Measurements from ENCODE around the gene RBMXL3.

RBMXL3 gene
- 0 reads per million in 9 experiments for total RNA-seq

DNA sequence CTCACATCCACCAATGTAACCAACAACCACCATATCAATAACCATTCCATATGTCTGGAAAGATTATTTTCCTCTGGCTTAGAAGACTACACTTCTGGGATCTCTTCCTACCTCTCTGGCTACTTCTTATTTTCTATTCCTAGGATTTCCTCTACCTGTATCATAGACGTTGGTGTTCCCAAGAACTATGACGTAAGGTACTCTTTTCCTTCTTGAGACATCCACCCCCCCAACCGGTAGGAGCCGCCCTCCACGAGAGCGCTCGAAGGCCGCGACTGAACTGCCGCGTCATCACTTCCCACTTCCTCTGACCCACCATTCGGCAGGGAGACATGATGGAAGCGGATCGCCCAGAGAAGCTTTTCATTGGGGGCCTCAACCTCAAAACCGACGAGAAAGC, at the start of gene RBMXL3:
Gene RBMXL3 (plus strand): TSS at position 301 of the 400 bp plus-strand sequence. CDS start 32 bp downstream, at position 333.
- no peaks in the 10 kb centered on the region for H3K27me3 Mint-ChIP-seq
- no peaks in the 10 kb centered on the region for H3K36me3 Mint-ChIP-seq (ENCODE audit: insufficient read depth)
- no peak within 1 kb of the TSS for H3K27ac Mint-ChIP-seq
- DNase-seq (no peak), ATAC-seq (replicated peaks) (no peak)
- peaks cover 4 to 7% of the 10 kb centered on the region in 2 donors for H3K9me3 Mint-ChIP-seq
- no peaks in the 10 kb centered on the region for H3K4me1 Mint-ChIP-seq (ENCODE audit: low read depth in 2 of 2)
- no peak within 1 kb of the TSS for H3K4me3 Mint-ChIP-seq

DNA sequence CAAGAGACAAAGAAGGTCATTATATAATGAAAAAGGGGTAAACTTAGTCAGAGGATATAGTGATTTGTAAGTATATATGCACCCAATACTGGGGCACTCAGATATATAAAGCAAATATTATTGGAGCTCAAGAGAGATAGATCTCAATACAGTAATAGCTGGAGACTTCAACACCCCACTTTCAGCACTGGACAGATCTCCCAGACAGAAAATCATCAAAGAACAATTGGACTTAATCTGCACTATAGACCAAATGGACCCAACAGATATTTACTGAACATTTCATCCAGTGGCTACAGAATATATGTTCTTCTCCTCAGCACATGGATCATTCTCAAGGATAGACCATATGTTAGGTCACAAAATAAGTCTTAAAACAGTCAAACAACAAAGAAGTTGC, 47.2 kb upstream of the RBMXL3 start:
- Mint-ChIP-seq H3K27ac (no peak overlapping the region), H3K9me3 (peaks cover 0 to 11% of the 10 kb centered on the region in 2 donors), H3K27me3 (no peaks in the 10 kb centered on the region), H3K36me3 (ENCODE audit: insufficient read depth) (no peaks in the 10 kb centered on the region), H3K4me3 (no peak overlapping the region), H3K4me1 (ENCODE audit: low read depth in 2 of 2) (no peaks in the 10 kb centered on the region)
- ATAC-seq (replicated peaks) (no peak), DNase-seq (no peak)

DNA sequence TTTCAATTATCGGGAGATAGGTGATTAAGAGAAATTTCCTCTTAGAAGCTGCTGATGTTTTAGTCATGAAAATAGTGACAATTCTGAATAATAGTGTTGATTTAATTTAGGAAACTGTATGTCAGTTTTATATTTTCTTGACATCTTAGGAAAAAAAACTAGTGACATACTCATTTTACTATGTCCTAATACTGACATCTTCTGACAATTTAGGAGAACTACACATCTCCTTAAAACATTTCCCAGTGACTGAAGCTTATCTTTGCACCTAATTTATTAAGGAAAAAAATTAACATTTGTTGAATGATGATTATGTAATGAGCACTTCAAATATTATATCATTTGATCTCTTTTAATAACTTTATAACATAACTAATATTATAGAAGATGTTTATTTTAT, 42.0 kb upstream of the RBMXL3 start:
- Mint-ChIP-seq H3K27ac (no peak overlapping the region), H3K36me3 (ENCODE audit: insufficient read depth) (peaks cover 3% of the 10 kb centered on the region), H3K9me3 (peaks cover 0 to 8% of the 10 kb centered on the region in 2 donors), H3K27me3 (no peaks in the 10 kb centered on the region), H3K4me3 (no peak overlapping the region), H3K4me1 (ENCODE audit: low read depth in 2 of 2) (no peaks in the 10 kb centered on the region)
- DNase-seq (no peak), ATAC-seq (replicated peaks) (no peak)

DNA sequence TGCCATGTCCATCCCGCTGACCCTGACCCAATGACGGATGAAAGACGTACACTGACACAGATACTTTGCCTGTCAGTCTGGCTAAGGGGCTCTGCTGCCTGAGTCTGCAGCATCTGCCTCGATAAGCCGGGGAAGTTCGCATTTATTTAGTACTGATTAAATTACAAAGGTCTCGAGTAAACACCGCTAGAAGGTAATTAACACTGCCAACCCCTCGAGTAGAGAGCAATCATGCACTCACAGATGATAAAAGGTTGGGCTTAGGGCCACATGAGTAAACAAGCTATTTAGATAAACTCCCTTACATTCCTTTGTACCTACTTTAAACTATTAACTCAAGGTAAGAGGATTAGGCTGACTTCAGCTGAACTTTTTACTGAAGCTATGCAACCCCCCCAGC, 16.0 kb upstream of the RBMXL3 start:
- Mint-ChIP-seq H3K4me3 (no peak overlapping the region), H3K27me3 (no peaks in the 10 kb centered on the region), H3K9me3 (no peaks in the 10 kb centered on the region), H3K36me3 (ENCODE audit: insufficient read depth) (no peaks in the 10 kb centered on the region), H3K4me1 (ENCODE audit: low read depth in 2 of 2) (no peaks in the 10 kb centered on the region), H3K27ac (no peak overlapping the region)
- ATAC-seq (replicated peaks) (no peak), DNase-seq (no peak)

DNA sequence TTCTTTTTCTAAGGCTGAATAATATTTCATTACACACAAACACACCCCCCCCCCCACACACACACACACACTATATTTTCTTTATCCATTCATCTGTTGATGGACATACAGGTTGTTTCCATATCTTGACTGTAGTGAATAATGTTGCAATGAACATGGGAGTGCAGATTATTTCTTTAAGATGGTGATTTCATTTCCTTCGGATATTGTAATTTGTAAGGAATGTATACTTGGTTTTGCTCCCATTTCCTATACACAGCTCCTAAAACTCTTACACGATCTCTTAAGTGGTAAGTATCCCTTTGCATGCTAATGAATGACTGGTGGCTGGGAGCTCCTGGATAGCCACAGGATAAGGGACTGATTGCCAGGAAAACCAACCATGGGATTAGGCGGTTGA, 14.7 kb upstream of the RBMXL3 start:
- H3K9me3 Mint-ChIP-seq, result no peaks in the 10 kb centered on the region
- H3K27ac Mint-ChIP-seq, result no peak overlapping the region
- H3K4me3 Mint-ChIP-seq, result no peak overlapping the region
- H3K36me3 Mint-ChIP-seq (ENCODE audit: insufficient read depth), result no peaks in the 10 kb centered on the region
- no peaks in the 10 kb centered on the region for H3K4me1 Mint-ChIP-seq (ENCODE audit: low read depth in 2 of 2)
- DNase-seq, result no peak
- H3K27me3 Mint-ChIP-seq, result no peaks in the 10 kb centered on the region
- no peak for ATAC-seq (replicated peaks)

DNA sequence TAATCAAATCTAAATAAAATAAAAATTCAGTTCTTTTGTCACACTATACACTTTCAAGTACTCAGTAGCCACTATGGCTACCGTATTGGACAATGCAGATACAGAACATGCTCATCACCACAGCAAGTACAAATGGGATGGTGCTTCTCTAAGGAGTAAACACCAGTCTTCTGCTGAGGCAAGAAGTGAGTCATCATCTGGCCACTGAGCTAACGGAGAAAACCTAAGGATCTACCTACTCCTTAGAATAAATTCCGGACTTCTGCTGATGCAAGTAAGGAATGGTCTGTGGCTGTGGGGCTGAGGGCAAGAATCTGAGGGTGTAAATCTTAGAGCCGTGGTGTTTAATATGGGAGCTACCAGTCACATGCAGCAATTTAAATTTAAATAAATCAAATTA, 11.3 kb upstream of the RBMXL3 start:
- no peaks in the 10 kb centered on the region for H3K27me3 Mint-ChIP-seq
- H3K4me3 Mint-ChIP-seq, result no peak overlapping the region
- no peak for DNase-seq
- ATAC-seq (replicated peaks), result no peak
- H3K9me3 Mint-ChIP-seq, result peaks cover 0 to 2% of the 10 kb centered on the region in 2 donors
- no peaks in the 10 kb centered on the region for H3K4me1 Mint-ChIP-seq (ENCODE audit: low read depth in 2 of 2)
- no peak overlapping the region for H3K27ac Mint-ChIP-seq
- H3K36me3 Mint-ChIP-seq (ENCODE audit: insufficient read depth), result no peaks in the 10 kb centered on the region

DNA sequence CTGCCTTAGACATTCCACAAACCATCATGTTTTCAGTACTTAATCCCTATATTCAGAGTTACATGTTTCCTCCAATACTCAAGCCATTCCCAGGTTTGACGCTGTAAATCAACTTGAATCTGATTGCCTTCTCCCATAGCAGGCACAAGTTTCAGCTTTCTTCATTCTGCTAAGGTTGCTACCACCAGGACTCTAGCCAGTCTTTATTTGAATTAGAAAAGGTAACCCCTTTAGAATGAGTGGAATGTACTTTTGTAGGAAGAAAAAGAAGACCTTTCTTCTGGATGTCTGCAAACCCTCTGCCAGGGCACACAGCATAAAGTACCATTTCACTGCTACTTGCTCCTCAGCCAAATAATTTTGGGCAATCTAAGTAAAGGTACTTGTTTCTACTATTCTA, 10.7 kb upstream of the RBMXL3 start:
- ATAC-seq (replicated peaks) (no peak), DNase-seq (no peak)
- Mint-ChIP-seq H3K27me3 (no peaks in the 10 kb centered on the region), H3K27ac (no peak overlapping the region), H3K9me3 (peaks cover 0 to 2% of the 10 kb centered on the region in 2 donors), H3K36me3 (ENCODE audit: insufficient read depth) (no peaks in the 10 kb centered on the region), H3K4me1 (ENCODE audit: low read depth in 2 of 2) (no peaks in the 10 kb centered on the region), H3K4me3 (no peak overlapping the region)

DNA sequence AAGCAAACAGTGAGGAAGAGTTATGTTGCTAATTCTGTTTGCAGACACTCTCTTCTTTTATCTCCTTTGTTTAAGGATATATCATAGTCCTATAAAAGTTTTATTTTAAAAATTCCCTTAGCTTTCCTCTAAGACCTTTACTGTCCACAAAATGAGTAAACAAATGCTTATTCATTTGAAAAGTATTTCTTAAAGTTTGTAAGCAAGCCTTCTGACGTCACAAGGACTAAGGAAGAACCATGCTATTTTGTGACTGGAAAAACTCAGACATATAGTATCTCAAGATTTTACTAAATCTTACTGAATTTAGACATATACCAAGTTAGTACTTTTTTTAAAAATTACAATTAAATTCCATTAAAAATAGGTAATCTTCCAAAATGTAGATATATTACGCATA, 5.2 kb upstream of the RBMXL3 start:
- H3K9me3 Mint-ChIP-seq, result peaks cover 4% of the 10 kb centered on the region in 2 donors
- H3K4me3 Mint-ChIP-seq, result no peak overlapping the region
- no peak overlapping the region for H3K27ac Mint-ChIP-seq
- no peak for DNase-seq
- no peaks in the 10 kb centered on the region for H3K4me1 Mint-ChIP-seq (ENCODE audit: low read depth in 2 of 2)
- no peak for ATAC-seq (replicated peaks)
- H3K27me3 Mint-ChIP-seq, result no peaks in the 10 kb centered on the region
- H3K36me3 Mint-ChIP-seq (ENCODE audit: insufficient read depth), result no peaks in the 10 kb centered on the region

DNA sequence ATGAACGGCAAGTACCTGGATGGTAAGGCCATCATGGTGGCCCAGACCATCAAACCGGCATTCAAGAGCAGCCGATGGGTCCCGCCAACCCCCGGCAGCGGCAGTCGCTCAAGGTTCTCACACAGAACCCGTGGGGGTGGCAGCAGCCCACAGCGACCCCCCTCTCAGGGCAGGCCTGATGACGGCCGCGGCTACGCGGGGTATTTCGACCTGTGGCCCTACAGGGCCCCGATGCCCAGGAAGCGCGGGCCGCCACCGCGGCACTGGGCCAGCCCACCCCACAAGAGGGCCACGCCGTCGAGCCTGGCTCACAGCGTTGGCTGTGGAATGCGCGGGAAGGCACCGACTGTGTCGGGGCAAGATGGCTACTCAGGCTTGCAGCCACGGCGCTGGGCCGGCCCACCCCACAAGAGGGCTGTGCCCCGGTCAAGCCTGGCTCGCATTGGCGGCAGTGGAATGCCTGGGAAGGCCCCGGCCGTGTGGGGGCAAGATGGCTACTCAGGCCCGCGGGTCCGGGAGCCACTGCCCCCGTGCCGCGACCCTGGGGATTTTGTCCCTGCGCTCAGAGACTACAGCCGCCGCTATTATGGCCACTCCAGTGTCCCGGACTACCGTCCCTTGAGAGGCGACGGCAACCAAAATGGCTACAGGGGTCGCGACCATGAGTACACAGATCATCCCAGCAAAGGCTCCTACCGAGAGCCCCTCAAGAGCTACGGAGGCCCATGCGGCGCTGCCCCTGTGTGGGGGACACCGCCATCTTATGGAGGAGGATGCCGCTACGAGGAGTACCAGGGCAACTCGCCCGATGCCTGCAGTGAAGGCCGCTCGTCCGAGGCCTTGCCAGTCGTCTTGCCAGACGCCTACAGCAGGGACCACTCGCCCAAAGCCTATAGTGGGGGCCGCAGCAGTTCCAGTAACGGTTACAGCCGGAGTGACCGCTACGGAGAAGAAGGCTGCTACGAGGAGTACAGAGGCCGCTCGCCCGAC, 731 bp downstream of the RBMXL3 start:
- Mint-ChIP-seq H3K27me3 (no peaks in the 10 kb centered on the region), H3K36me3 (ENCODE audit: insufficient read depth) (no peaks in the 10 kb centered on the region), H3K4me1 (ENCODE audit: low read depth in 2 of 2) (no peaks in the 10 kb centered on the region), H3K9me3 (peaks cover 4 to 7% of the 10 kb centered on the region in 2 donors), H3K27ac (no peak overlapping the region), H3K4me3 (no peak overlapping the region)
- no peak for DNase-seq
- no peak for ATAC-seq (replicated peaks)

DNA sequence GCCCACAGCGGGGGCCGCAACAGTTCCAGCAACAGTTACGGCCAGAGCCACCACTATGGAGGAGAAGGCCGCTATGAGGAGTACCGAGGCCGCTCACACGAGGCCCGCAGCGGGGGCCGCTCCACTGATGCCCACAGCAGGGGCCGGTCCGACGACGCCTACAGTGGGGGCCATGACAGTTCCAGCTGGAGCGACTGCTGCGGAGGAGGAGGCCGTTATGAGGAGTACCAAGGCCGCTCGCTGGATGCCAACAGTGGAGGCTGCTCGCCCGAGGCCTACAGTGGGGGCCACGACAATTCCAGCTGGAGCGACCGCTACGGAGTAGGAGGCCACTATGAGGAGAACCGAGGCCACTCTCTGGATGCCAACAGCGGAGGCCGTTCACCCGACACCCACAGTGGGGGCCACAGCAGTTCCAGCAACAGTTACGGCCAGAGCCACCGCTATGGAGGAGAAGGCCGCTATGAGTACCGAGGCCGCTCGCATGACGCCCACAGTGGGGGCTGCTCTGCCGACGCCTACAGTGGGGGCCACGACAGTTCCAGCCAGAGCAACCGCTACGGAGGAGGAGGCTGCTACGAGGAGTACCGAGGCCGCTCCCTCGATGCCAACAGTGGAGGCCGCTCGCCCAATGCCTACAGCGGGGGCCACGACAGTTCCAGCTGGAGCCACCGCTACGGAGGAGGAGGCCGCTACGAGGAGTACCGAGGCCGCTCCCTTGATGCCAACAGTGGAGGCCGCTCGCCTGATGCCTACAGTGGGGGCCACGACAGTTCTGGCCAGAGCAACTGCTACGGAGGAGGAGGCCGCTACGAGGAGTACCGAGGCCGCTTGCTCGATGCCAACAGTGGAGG, 1.7 kb downstream of the RBMXL3 start:
- Mint-ChIP-seq H3K27ac (no peak overlapping the region), H3K9me3 (peaks cover 4 to 7% of the 10 kb centered on the region in 2 donors), H3K4me1 (ENCODE audit: low read depth in 2 of 2) (no peaks in the 10 kb centered on the region), H3K27me3 (no peaks in the 10 kb centered on the region), H3K4me3 (no peak overlapping the region), H3K36me3 (ENCODE audit: insufficient read depth) (no peaks in the 10 kb centered on the region)
- DNase-seq (no peak), ATAC-seq (replicated peaks) (no peak)

DNA sequence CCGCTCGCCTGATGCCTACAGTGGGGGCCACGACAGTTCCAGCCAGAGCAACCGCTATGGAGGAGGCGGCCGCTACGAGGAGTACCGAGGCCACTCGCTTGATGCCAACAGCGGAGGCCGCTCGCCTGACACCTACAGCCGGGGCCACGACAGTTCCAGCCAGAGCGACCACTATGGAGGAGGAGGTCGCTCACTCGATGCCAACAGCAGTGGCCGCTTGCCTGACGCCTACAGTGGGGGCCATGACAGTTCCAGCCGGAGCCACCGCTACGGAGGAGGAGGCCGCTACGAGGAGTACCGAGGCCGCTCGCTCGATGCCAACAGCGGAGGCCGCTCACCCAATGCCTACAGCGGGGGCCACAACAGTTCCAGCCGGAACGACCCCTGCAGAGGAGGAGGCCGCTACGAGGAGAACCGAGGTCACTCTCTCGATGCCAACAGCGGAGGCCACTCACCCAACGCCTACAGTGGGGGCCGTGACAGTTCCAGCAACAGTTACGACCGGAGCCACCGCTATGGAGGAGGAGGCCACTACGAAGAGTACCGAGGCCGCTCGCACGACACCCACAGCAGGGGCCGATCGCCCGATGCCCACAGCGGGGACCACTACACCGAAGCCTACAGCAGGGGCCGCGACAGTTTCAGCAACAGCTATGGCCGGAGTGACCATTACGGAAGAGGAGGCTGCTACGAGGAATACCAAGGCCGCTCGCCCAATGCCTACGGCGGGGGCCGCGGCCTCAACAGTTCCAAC, 2.5 kb downstream of the RBMXL3 start:
- H3K4me1 Mint-ChIP-seq (ENCODE audit: low read depth in 2 of 2), result no peaks in the 10 kb centered on the region
- no peaks in the 10 kb centered on the region for H3K27me3 Mint-ChIP-seq
- no peak for ATAC-seq (replicated peaks)
- peaks cover 5 to 10% of the 10 kb centered on the region in 2 donors for H3K9me3 Mint-ChIP-seq
- no peak for DNase-seq
- no peaks in the 10 kb centered on the region for H3K36me3 Mint-ChIP-seq (ENCODE audit: insufficient read depth)
- H3K27ac Mint-ChIP-seq, result no peak overlapping the region
- H3K4me3 Mint-ChIP-seq, result no peak overlapping the region

DNA sequence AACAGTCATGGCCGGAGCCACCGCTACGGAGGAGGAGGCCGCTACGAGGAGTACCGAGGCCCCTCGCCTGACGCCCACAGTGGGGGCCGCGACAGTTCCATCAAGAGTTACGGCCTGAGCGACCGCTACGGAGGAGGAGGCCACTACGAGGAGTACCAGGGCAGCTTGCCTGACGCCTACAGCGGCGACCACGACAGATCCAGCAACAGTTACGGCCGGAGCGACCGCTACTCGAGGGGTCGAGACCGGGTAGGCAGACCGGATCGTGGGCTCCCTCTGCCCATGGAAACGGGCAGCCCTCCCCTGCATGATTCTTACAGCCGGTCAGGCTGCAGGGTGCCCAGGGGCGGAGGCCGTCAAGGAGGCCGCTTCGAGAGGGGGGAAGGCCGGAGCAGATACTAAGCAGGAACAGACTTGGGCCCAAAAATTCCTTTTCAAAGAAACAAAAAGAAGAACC, 3.1 kb downstream of the RBMXL3 start:
- Mint-ChIP-seq H3K36me3 (ENCODE audit: insufficient read depth) (no peaks in the 10 kb centered on the region), H3K9me3 (peaks cover 8 to 14% of the 10 kb centered on the region in 2 donors), H3K27me3 (no peaks in the 10 kb centered on the region), H3K4me1 (ENCODE audit: low read depth in 2 of 2) (no peaks in the 10 kb centered on the region), H3K27ac (no peak overlapping the region), H3K4me3 (no peak overlapping the region)
- DNase-seq (no peak), ATAC-seq (replicated peaks) (no peak)

DNA sequence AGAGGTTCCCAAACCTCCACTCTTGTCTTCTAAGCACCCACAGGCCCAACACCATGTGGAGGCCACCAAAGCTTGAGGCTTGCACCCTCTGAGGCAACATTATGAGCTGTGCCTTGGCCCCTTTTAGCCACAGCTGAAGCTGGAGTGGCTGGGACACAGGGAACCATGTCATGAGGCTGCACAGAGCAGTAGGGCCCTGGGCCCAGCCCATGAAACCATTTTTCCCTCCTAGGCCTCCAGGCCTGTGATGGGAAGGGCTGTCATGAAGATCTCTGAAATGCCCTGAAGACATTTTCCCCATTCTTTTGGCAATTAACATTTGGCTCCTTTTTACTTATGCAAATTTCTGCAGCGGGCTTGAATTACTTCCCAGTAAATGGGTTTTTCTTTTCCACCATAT, 14.8 kb downstream of the RBMXL3 start:
- no peak for ATAC-seq (replicated peaks)
- no peaks in the 10 kb centered on the region for H3K4me1 Mint-ChIP-seq (ENCODE audit: low read depth in 2 of 2)
- H3K9me3 Mint-ChIP-seq, result peaks cover 1 to 7% of the 10 kb centered on the region in 2 donors
- no peaks in the 10 kb centered on the region for H3K36me3 Mint-ChIP-seq (ENCODE audit: insufficient read depth)
- H3K27ac Mint-ChIP-seq, result no peak overlapping the region
- H3K27me3 Mint-ChIP-seq, result no peaks in the 10 kb centered on the region
- DNase-seq, result no peak
- no peak overlapping the region for H3K4me3 Mint-ChIP-seq
